T-helper 1 cell treated with Interleukin-12 subunit alpha and Interleukin-12 subunit beta and Interleukin-4 antibody, amounts not matched to agents 30 μg/mL and 1 μg/mL, for 36 hours (primary cell): Measurements from ENCODE around the gene CD46.

Source experiments
- H3K27ac Mint-ChIP-seq: one replicate; pipeline ENCODE4 v1.8.0; 2021; ENCODE audit warnings: mild to moderate bottlenecking, mixed read lengths
- H3K27me3 Mint-ChIP-seq: one replicate; pipeline ENCODE4 v1.8.0; 2021; ENCODE audit warnings: low read depth, mixed read lengths
- H3K36me3 Mint-ChIP-seq: one replicate; pipeline ENCODE4 v1.8.0; 2021; ENCODE audit warnings: low read depth, mixed read lengths
- H3K4me1 Mint-ChIP-seq: one replicate; pipeline ENCODE4 v1.8.0; 2021; ENCODE audit warnings: low read depth, mixed read lengths
- H3K4me3 Mint-ChIP-seq: one replicate; pipeline ENCODE4 v1.8.0; 2021; ENCODE audit warnings: mild to moderate bottlenecking, moderate library complexity, mixed read lengths
- H3K9me3 Mint-ChIP-seq: one replicate; pipeline ENCODE4 v1.8.0; 2021; ENCODE audit warnings: mixed read lengths

CD46 gene

GRCh38 chr1:207798847-207799246, 47.0 kb downstream of the CD46 start:
- H3K4me1 Mint-ChIP-seq = peaks cover 41% of the 10 kb centered on the region
- peak overlapping the region; percentile 20 for H3K4me3 Mint-ChIP-seq
- H3K9me3 Mint-ChIP-seq = no peaks in the 10 kb centered on the region
- peak overlapping the region; percentile 28 for H3K27ac Mint-ChIP-seq
- peaks cover 29% of the 10 kb centered on the region for H3K36me3 Mint-ChIP-seq
- H3K27me3 Mint-ChIP-seq = no peaks in the 10 kb centered on the region

GRCh38 chr1:207799989-207800648, 48.3 kb downstream of the CD46 start:
- Mint-ChIP-seq H3K4me1 (peaks cover 41% of the 10 kb centered on the region), H3K9me3 (no peaks in the 10 kb centered on the region), H3K36me3 (peaks cover 26% of the 10 kb centered on the region), H3K27ac (peak overlapping the region; percentile 24), H3K27me3 (no peaks in the 10 kb centered on the region), H3K4me3 (no peak overlapping the region)

- peaks cover 26% of the 10 kb centered on the region for H3K36me3 Mint-ChIP-seq
- H3K27ac Mint-ChIP-seq = no peak overlapping the region
- H3K9me3 Mint-ChIP-seq = no peaks in the 10 kb centered on the region
- no peak overlapping the region for H3K4me3 Mint-ChIP-seq
- no peaks in the 10 kb centered on the region for H3K27me3 Mint-ChIP-seq
- peaks cover 46% of the 10 kb centered on the region for H3K4me1 Mint-ChIP-seq
Observed at GRCh38 chr1:207801819-207802218, 50.0 kb downstream of the CD46 start.

- Mint-ChIP-seq H3K27ac (no peak overlapping the region), H3K4me1 (peaks cover 49% of the 10 kb centered on the region), H3K9me3 (no peaks in the 10 kb centered on the region), H3K4me3 (no peak overlapping the region), H3K27me3 (no peaks in the 10 kb centered on the region), H3K36me3 (peaks cover 38% of the 10 kb centered on the region)
Observed at GRCh38 chr1:207803678-207804077, 51.8 kb downstream of the CD46 start.

- Mint-ChIP-seq H3K4me1 (peaks cover 49% of the 10 kb centered on the region), H3K36me3 (peaks cover 45% of the 10 kb centered on the region), H3K27ac (peak overlapping the region; percentile 27), H3K9me3 (no peaks in the 10 kb centered on the region), H3K27me3 (no peaks in the 10 kb centered on the region), H3K4me3 (no peak overlapping the region)
Observed at GRCh38 chr1:207804721-207805468, 53.0 kb downstream of the CD46 start.

- Mint-ChIP-seq H3K27ac (no peak overlapping the region), H3K27me3 (no peaks in the 10 kb centered on the region), H3K9me3 (no peaks in the 10 kb centered on the region), H3K4me3 (no peak overlapping the region), H3K36me3 (peaks cover 49% of the 10 kb centered on the region), H3K4me1 (peaks cover 45% of the 10 kb centered on the region)
Observed at GRCh38 chr1:207805841-207806421, 54.1 kb downstream of the CD46 start.

GRCh38 chr1:207806531-207807325, 54.9 kb downstream of the CD46 start:
- Mint-ChIP-seq H3K36me3 (peaks cover 43% of the 10 kb centered on the region), H3K27ac (peak overlapping the region; percentile 62), H3K27me3 (no peaks in the 10 kb centered on the region), H3K4me1 (peaks cover 40% of the 10 kb centered on the region), H3K4me3 (peak overlapping the region; percentile 44), H3K9me3 (no peaks in the 10 kb centered on the region)

- H3K4me3 Mint-ChIP-seq = peak overlapping the region; percentile 44
- H3K27ac Mint-ChIP-seq = peak overlapping the region; percentile 62
- H3K9me3 Mint-ChIP-seq = no peaks in the 10 kb centered on the region
- H3K36me3 Mint-ChIP-seq = peaks cover 39% of the 10 kb centered on the region
- H3K4me1 Mint-ChIP-seq = peaks cover 41% of the 10 kb centered on the region
- H3K27me3 Mint-ChIP-seq = no peaks in the 10 kb centered on the region
Observed at GRCh38 chr1:207807326-207807689, 55.5 kb downstream of the CD46 start.

- Mint-ChIP-seq H3K9me3 (no peaks in the 10 kb centered on the region), H3K27ac (peak overlapping the region; percentile 62), H3K4me1 (peaks cover 38% of the 10 kb centered on the region), H3K4me3 (no peak overlapping the region), H3K36me3 (peaks cover 40% of the 10 kb centered on the region), H3K27me3 (no peaks in the 10 kb centered on the region)
Observed at GRCh38 chr1:207807690-207808321, 56.0 kb downstream of the CD46 start.

- Mint-ChIP-seq H3K36me3 (peaks cover 36% of the 10 kb centered on the region), H3K27ac (peak overlapping the region; percentile 41), H3K4me3 (no peak overlapping the region), H3K27me3 (no peaks in the 10 kb centered on the region), H3K9me3 (no peaks in the 10 kb centered on the region), H3K4me1 (peaks cover 37% of the 10 kb centered on the region)
Observed at GRCh38 chr1:207808322-207808705, 56.5 kb downstream of the CD46 start.

GRCh38 chr1:207808911-207809555, 57.2 kb downstream of the CD46 start:
- no peaks in the 10 kb centered on the region for H3K27me3 Mint-ChIP-seq
- H3K27ac Mint-ChIP-seq = peak overlapping the region; percentile 63
- no peak overlapping the region for H3K4me3 Mint-ChIP-seq
- no peaks in the 10 kb centered on the region for H3K9me3 Mint-ChIP-seq
- peaks cover 41% of the 10 kb centered on the region for H3K4me1 Mint-ChIP-seq
- peaks cover 35% of the 10 kb centered on the region for H3K36me3 Mint-ChIP-seq

- peaks cover 42% of the 10 kb centered on the region for H3K36me3 Mint-ChIP-seq
Observed at GRCh38 chr1:207810173-207810572, 58.3 kb downstream of the CD46 start.

GRCh38 chr1:207810606-207811295, 58.9 kb downstream of the CD46 start:
- Mint-ChIP-seq H3K4me3 (no peak overlapping the region), H3K36me3 (peaks cover 48% of the 10 kb centered on the region), H3K27me3 (no peaks in the 10 kb centered on the region), H3K9me3 (no peaks in the 10 kb centered on the region), H3K4me1 (peaks cover 51% of the 10 kb centered on the region), H3K27ac (no peak overlapping the region)

More at GRCh38 chr1:207810173-207810572, 58.3 kb downstream of the CD46 start:
- Mint-ChIP-seq H3K27ac (no peak overlapping the region), H3K4me3 (no peak overlapping the region), H3K27me3 (no peaks in the 10 kb centered on the region), H3K9me3 (no peaks in the 10 kb centered on the region), H3K4me1 (peaks cover 45% of the 10 kb centered on the region)
